ENCODE results near the gene BLTP3A. TPM values are rescaled to one million over a fixed set of nuclear protein-coding genes. Genes with fewer than 3 reads are reported as not detected.
"Not testable (repeated sequence)": the region's sequence is repeated elsewhere in the genome, so short reads cannot be mapped to it uniquely, and the experiment has no call there.

Gene BLTP3A
- total and polyA plus RNA-seq, 4 donors = 3.1 to 14.7 (median 9.6) TPM

GRCh38 chr6:34748757-34749156 is 43.1 kb upstream of the BLTP3A start:
- H3K36me3 ChIP-seq (ENCODE audit: control insufficient read depth in 4 of 4, insufficient read depth in 4 of 4, low read length in 4 of 4) = no peaks in the 10 kb centered on the region
- no peak overlapping the region for H3K4me3 ChIP-seq
- no peak for TF ChIP-seq CTCF (IDR thresholded peaks at IDR 0.05; ENCODE audit: control extremely low read depth, extremely low read depth)
- 89 to 98% methylated on average over 2 of the region's 2 CpGs for WGBS, 2 donors
- ATAC-seq (ENCODE audit: insufficient read depth, low FRiP score) = no peak
- DNase-seq = no peak
- H3K9ac ChIP-seq (ENCODE audit: insufficient read depth in 1 of 2, low read length in 2 of 2) = no peak overlapping the region
- no peaks in the 10 kb centered on the region for H3K27me3 ChIP-seq (ENCODE audit: control insufficient read depth in 3 of 3, insufficient read depth in 3 of 3, low read length in 2 of 3)
- H3K9me3 ChIP-seq (ENCODE audit: control insufficient read depth in 4 of 4, insufficient read depth in 3 of 4, low read length in 3 of 4) = no peaks in the 10 kb centered on the region
- H3K27ac ChIP-seq (ENCODE audit: low read depth in 1 of 2, low read length in 1 of 2) = no peak overlapping the region
- H3K4me1 ChIP-seq (ENCODE audit: control insufficient read depth in 5 of 5, insufficient read depth in 5 of 5, low read length in 5 of 5) = peaks cover 0 to 2% (median 0%) of the 10 kb centered on the region in 5 donors

GRCh38 chr6:34756513-34756856 is 35.4 kb upstream of the BLTP3A start:
- peak; percentile 15 to 22 (median 16) for DNase-seq
- H3K9me3 ChIP-seq (ENCODE audit: control insufficient read depth in 4 of 4, insufficient read depth in 3 of 4, low read length in 3 of 4); H3K27me3 ChIP-seq (ENCODE audit: control insufficient read depth in 3 of 3, insufficient read depth in 3 of 3, low read length in 2 of 3); ATAC-seq (ENCODE audit: insufficient read depth, low FRiP score); H3K9ac ChIP-seq (ENCODE audit: insufficient read depth in 1 of 2, low read length in 2 of 2): not testable (repeated sequence)
- peaks cover 0 to 22% (median 0%) of the 10 kb centered on the region in 5 donors for H3K4me1 ChIP-seq (ENCODE audit: control insufficient read depth in 5 of 5, insufficient read depth in 5 of 5, low read length in 5 of 5)
- peak overlapping the region; percentile 69 to 90 for H3K27ac ChIP-seq (ENCODE audit: low read depth in 1 of 2, low read length in 1 of 2)
- 4 to 28% methylated on average over 17 of the region's 17 CpGs for WGBS, 2 donors
- peak overlapping the region; percentile 5 for H3K4me3 ChIP-seq
- peaks cover 0 to 10% (median 4%) of the 10 kb centered on the region in 4 donors for H3K36me3 ChIP-seq (ENCODE audit: control insufficient read depth in 4 of 4, insufficient read depth in 4 of 4, low read length in 4 of 4)

- Histone ChIP-seq H3K9ac (ENCODE audit: insufficient read depth in 1 of 2, low read length in 2 of 2) (peak overlapping the region; percentile 86 to 99), H3K4me3 (peak overlapping the region; percentile 88), H3K9me3 (ENCODE audit: control insufficient read depth in 4 of 4, insufficient read depth in 3 of 4, low read length in 3 of 4) (no peaks in the 10 kb centered on the region), H3K36me3 (ENCODE audit: control insufficient read depth in 4 of 4, insufficient read depth in 4 of 4, low read length in 4 of 4) (peaks cover 5 to 16% (median 8%) of the 10 kb centered on the region in 4 donors), H3K27ac (ENCODE audit: low read depth in 1 of 2, low read length in 1 of 2) (peak overlapping the region; percentile 86 to 93), H3K27me3 (ENCODE audit: control insufficient read depth in 3 of 3, insufficient read depth in 3 of 3, low read length in 2 of 3) (no peaks in the 10 kb centered on the region), H3K4me1 (ENCODE audit: control insufficient read depth in 5 of 5, insufficient read depth in 5 of 5, low read length in 5 of 5) (peaks cover 0 to 25% (median 0%) of the 10 kb centered on the region in 5 donors)
- WGBS, 2 donors = 8 to 9% methylated on average over 11 of the region's 11 CpGs
- ATAC-seq (ENCODE audit: insufficient read depth, low FRiP score) (no peak), DNase-seq (no peak)
- TF ChIP-seq CTCF (IDR thresholded peaks at IDR 0.05; ENCODE audit: control extremely low read depth, extremely low read depth) = no peak
Observed at GRCh38 chr6:34757687-34758274, 34.1 kb upstream of the BLTP3A start.

GRCh38 chr6:34760108-34760507 is 31.8 kb upstream of the BLTP3A start:
- H3K4me1 ChIP-seq (ENCODE audit: control insufficient read depth in 5 of 5, insufficient read depth in 5 of 5, low read length in 5 of 5) = peaks cover 0 to 25% (median 0%) of the 10 kb centered on the region in 5 donors
- H3K4me3 ChIP-seq = no peak overlapping the region
- no peaks in the 10 kb centered on the region for H3K27me3 ChIP-seq (ENCODE audit: control insufficient read depth in 3 of 3, insufficient read depth in 3 of 3, low read length in 2 of 3)
- H3K9me3 ChIP-seq (ENCODE audit: control insufficient read depth in 4 of 4, insufficient read depth in 3 of 4, low read length in 3 of 4) = no peaks in the 10 kb centered on the region
- H3K36me3 ChIP-seq (ENCODE audit: control insufficient read depth in 4 of 4, insufficient read depth in 4 of 4, low read length in 4 of 4) = peaks cover 11 to 21% (median 17%) of the 10 kb centered on the region in 4 donors
- 93 to 95% methylated on average over 8 of the region's 8 CpGs for WGBS, 2 donors
- no peak overlapping the region for H3K9ac ChIP-seq (ENCODE audit: insufficient read depth in 1 of 2, low read length in 2 of 2)
- ATAC-seq (ENCODE audit: insufficient read depth, low FRiP score) (no peak), DNase-seq (no peak)
- no peak for TF ChIP-seq CTCF (IDR thresholded peaks at IDR 0.05; ENCODE audit: control extremely low read depth, extremely low read depth)
- peak overlapping the region in 1 of 2 donors; percentile 79 for H3K27ac ChIP-seq (ENCODE audit: low read depth in 1 of 2, low read length in 1 of 2)

- not testable (repeated sequence) for ATAC-seq (ENCODE audit: insufficient read depth, low FRiP score); DNase-seq; H3K4me3 ChIP-seq; H3K9me3 ChIP-seq (ENCODE audit: control insufficient read depth in 4 of 4, insufficient read depth in 3 of 4, low read length in 3 of 4); H3K9ac ChIP-seq (ENCODE audit: insufficient read depth in 1 of 2, low read length in 2 of 2); H3K27me3 ChIP-seq (ENCODE audit: control insufficient read depth in 3 of 3, insufficient read depth in 3 of 3, low read length in 2 of 3)
- peaks cover 19 to 28% (median 21%) of the 10 kb centered on the region in 4 donors for H3K36me3 ChIP-seq (ENCODE audit: control insufficient read depth in 4 of 4, insufficient read depth in 4 of 4, low read length in 4 of 4)
- WGBS, 2 donors = 90 to 91% methylated on average over 5 of the region's 5 CpGs
- peaks cover 0 to 25% (median 0%) of the 10 kb centered on the region in 5 donors for H3K4me1 ChIP-seq (ENCODE audit: control insufficient read depth in 5 of 5, insufficient read depth in 5 of 5, low read length in 5 of 5)
- peak overlapping the region in 1 of 2 donors; percentile 79 for H3K27ac ChIP-seq (ENCODE audit: low read depth in 1 of 2, low read length in 1 of 2)
Observed at GRCh38 chr6:34761681-34762080, 30.2 kb upstream of the BLTP3A start.
